Effector memory CD4-positive, alpha-beta T cell (primary cell): Measurements from ENCODE around the gene ADGRE3.
"Not testable (repeated sequence)": the region's sequence is repeated elsewhere in the genome, so short reads cannot be mapped to it uniquely, and the experiment has no call there.

ENCODE experiments used
- DNase-seq, 3 donors: peaks; one replicate each; pipeline ENCODE4 v3.0.0-alpha.2; 2020
- H3K27ac ChIP-seq: 2 replicates; pipeline ENCODE4 v1.7.0; 2013; ENCODE audit warnings: mild to moderate bottlenecking, low read length, moderate library complexity; ENCODE audit not compliant: insufficient read depth, poor library complexity, severe bottlenecking
- H3K27me3 ChIP-seq: replicated peaks from 2 replicates; pipeline ENCODE4 v1.7.0; 2013; ENCODE audit warnings: mild to moderate bottlenecking, low read length; ENCODE audit not compliant: insufficient read depth, control insufficient read depth, poor library complexity, severe bottlenecking
- H3K36me3 ChIP-seq: 2 replicates; pipeline ENCODE4 v1.7.0; 2013; ENCODE audit warnings: mild to moderate bottlenecking, low read length, moderate library complexity; ENCODE audit not compliant: control insufficient read depth, insufficient read depth
- H3K4me1 ChIP-seq: 2 replicates; pipeline ENCODE4 v1.7.0; 2013; ENCODE audit warnings: low read length, mild to moderate bottlenecking; ENCODE audit not compliant: control insufficient read depth, insufficient read depth, poor library complexity, severe bottlenecking
- H3K4me3 ChIP-seq: 2 replicates; pipeline ENCODE4 v1.7.0; 2013; ENCODE audit warnings: low read length, low read depth, mild to moderate bottlenecking; ENCODE audit not compliant: insufficient read depth, poor library complexity, severe bottlenecking
- H3K9me3 ChIP-seq: 2 replicates; pipeline ENCODE4 v1.7.0; 2013; ENCODE audit warnings: mild to moderate bottlenecking, low read length, moderate library complexity; ENCODE audit not compliant: control insufficient read depth

ADGRE3 gene

GRCh38 chr19:14632286-14632685 lies 42.4 kb downstream of the ADGRE3 start:
- no peak for DNase-seq
- no peak overlapping the region for H3K27ac ChIP-seq
- no peaks in the 10 kb centered on the region for H3K36me3 ChIP-seq

GRCh38 chr19:14629557-14629956 lies 45.1 kb downstream of the ADGRE3 start:
- peaks cover 6% of the 10 kb centered on the region for H3K9me3 ChIP-seq
- H3K27ac ChIP-seq: no peak overlapping the region
- H3K36me3 ChIP-seq: no peaks in the 10 kb centered on the region
- DNase-seq: no peak
- no peaks in the 10 kb centered on the region for H3K27me3 ChIP-seq
- no peaks in the 10 kb centered on the region for H3K4me1 ChIP-seq
- H3K4me3 ChIP-seq: no peak overlapping the region

More at GRCh38 chr19:14632286-14632685, 42.4 kb downstream of the ADGRE3 start:
- no peaks in the 10 kb centered on the region for H3K27me3 ChIP-seq
- peaks cover 6% of the 10 kb centered on the region for H3K9me3 ChIP-seq
- H3K4me3 ChIP-seq: no peak overlapping the region
- no peaks in the 10 kb centered on the region for H3K4me1 ChIP-seq

- H3K4me1 ChIP-seq, H3K36me3 ChIP-seq, H3K9me3 ChIP-seq, H3K4me3 ChIP-seq, DNase-seq, H3K27ac ChIP-seq, H3K27me3 ChIP-seq: not testable (repeated sequence)
Observed at GRCh38 chr19:14624491-14624890, 50.2 kb downstream of the ADGRE3 start.

- no peak overlapping the region for H3K4me3 ChIP-seq
- no peak overlapping the region for H3K27ac ChIP-seq
- H3K36me3 ChIP-seq: no peaks in the 10 kb centered on the region
- H3K9me3 ChIP-seq: peaks cover 8% of the 10 kb centered on the region
- H3K4me1 ChIP-seq: no peaks in the 10 kb centered on the region
- H3K27me3 ChIP-seq: no peaks in the 10 kb centered on the region
- no peak for DNase-seq
Observed at GRCh38 chr19:14619404-14619803, 55.2 kb downstream of the ADGRE3 start.

GRCh38 chr19:14616407-14616806 lies 58.2 kb downstream of the ADGRE3 start:
- Histone ChIP-seq H3K27ac (no peak overlapping the region), H3K4me1 (no peaks in the 10 kb centered on the region), H3K4me3 (no peak overlapping the region)

GRCh38 chr19:14615623-14616022 lies 59.0 kb downstream of the ADGRE3 start:
- Histone ChIP-seq H3K36me3 (no peaks in the 10 kb centered on the region), H3K27me3 (no peaks in the 10 kb centered on the region), H3K9me3 (peaks cover 8% of the 10 kb centered on the region), H3K27ac (no peak overlapping the region), H3K4me3 (no peak overlapping the region), H3K4me1 (no peaks in the 10 kb centered on the region)
- DNase-seq: no peak

More at GRCh38 chr19:14616407-14616806, 58.2 kb downstream of the ADGRE3 start:
- Histone ChIP-seq H3K9me3 (peaks cover 8% of the 10 kb centered on the region), H3K27me3 (no peaks in the 10 kb centered on the region), H3K36me3 (no peaks in the 10 kb centered on the region)
- DNase-seq: no peak

GRCh38 chr19:14614099-14614412 lies 60.6 kb downstream of the ADGRE3 start:
- no peaks in the 10 kb centered on the region for H3K27me3 ChIP-seq
- no peak for DNase-seq
- no peak overlapping the region for H3K4me3 ChIP-seq
- no peaks in the 10 kb centered on the region for H3K36me3 ChIP-seq
- no peaks in the 10 kb centered on the region for H3K4me1 ChIP-seq
- no peak overlapping the region for H3K27ac ChIP-seq
- H3K9me3 ChIP-seq: peaks cover 4% of the 10 kb centered on the region

- not testable (repeated sequence) for H3K9me3 ChIP-seq, H3K27me3 ChIP-seq, H3K27ac ChIP-seq, H3K36me3 ChIP-seq, H3K4me3 ChIP-seq, DNase-seq, H3K4me1 ChIP-seq
Observed at GRCh38 chr19:14613399-14614098, 61.1 kb downstream of the ADGRE3 start.

- no peaks in the 10 kb centered on the region for H3K4me1 ChIP-seq
- H3K27me3 ChIP-seq: no peaks in the 10 kb centered on the region
- no peaks in the 10 kb centered on the region for H3K36me3 ChIP-seq
- no peak overlapping the region for H3K4me3 ChIP-seq
- no peak for DNase-seq
- no peaks in the 10 kb centered on the region for H3K9me3 ChIP-seq
- no peak overlapping the region for H3K27ac ChIP-seq
Observed at GRCh38 chr19:14612657-14613056, 62.0 kb downstream of the ADGRE3 start.

GRCh38 chr19:14612242-14612641 lies 62.4 kb downstream of the ADGRE3 start:
- H3K27me3 ChIP-seq, H3K27ac ChIP-seq, DNase-seq, H3K36me3 ChIP-seq, H3K9me3 ChIP-seq, H3K4me3 ChIP-seq, H3K4me1 ChIP-seq: not testable (repeated sequence)
